ENCODE data around the gene UTP25.
A peak's percentile ranks its signal among the peaks of the same experiment; 100 is the strongest.

UTP25 gene

GRCh38 chr1:209827384-209828262, at the start of gene UTP25:
UTP25 (plus strand) TSS chr1:209827972; CDS start chr1:209828064, 92 bp downstream.
- DNase-seq, result peak; percentile 87
- Mint-ChIP-seq H3K27me3 (ENCODE audit: low read depth, poor library complexity) (peaks cover 17% of the 10 kb centered on the region), H3K9me3 (peaks cover 4% of the 10 kb centered on the region), H3K4me1 (peaks cover 30% of the 10 kb centered on the region), H3K36me3 (ENCODE audit: low read depth) (peaks cover 23% of the 10 kb centered on the region), H3K27ac (peak within 1 kb of the TSS; percentile 89), H3K4me3 (peak within 1 kb of the TSS; percentile 96)
- TF ChIP-seq, protein P1, sequence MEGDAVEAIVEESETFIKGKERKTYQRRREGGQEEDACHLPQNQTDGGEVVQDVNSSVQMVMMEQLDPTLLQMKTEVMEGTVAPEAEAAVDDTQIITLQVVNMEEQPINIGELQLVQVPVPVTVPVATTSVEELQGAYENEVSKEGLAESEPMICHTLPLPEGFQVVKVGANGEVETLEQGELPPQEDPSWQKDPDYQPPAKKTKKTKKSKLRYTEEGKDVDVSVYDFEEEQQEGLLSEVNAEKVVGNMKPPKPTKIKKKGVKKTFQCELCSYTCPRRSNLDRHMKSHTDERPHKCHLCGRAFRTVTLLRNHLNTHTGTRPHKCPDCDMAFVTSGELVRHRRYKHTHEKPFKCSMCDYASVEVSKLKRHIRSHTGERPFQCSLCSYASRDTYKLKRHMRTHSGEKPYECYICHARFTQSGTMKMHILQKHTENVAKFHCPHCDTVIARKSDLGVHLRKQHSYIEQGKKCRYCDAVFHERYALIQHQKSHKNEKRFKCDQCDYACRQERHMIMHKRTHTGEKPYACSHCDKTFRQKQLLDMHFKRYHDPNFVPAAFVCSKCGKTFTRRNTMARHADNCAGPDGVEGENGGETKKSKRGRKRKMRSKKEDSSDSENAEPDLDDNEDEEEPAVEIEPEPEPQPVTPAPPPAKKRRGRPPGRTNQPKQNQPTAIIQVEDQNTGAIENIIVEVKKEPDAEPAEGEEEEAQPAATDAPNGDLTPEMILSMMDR (IDR thresholded peaks at IDR 0.05), result peak; percentile 50

DNA sequence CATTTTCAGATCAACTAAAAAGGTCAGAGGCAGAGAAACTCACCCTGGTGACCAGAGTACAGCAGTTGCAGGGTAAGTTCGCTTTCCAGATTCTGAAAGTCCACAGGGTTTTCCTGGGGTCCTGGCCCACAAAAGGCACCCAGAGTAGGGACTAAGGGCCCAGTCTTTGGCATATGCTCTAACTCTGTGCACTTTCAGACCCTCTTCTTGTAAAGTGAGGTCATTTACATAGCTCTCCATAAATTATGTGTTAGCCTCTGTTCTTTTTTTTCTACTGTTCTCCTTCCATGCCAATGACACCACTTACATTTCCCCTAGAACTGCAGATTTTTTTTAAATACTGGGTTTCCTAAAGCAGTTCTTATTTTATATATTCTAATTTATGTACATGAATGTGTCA, 49.7 kb upstream of the UTP25 start:
- H3K9me3 Mint-ChIP-seq, result no peaks in the 10 kb centered on the region
- H3K36me3 Mint-ChIP-seq (ENCODE audit: low read depth), result peaks cover 12% of the 10 kb centered on the region
- H3K4me1 Mint-ChIP-seq, result peaks cover 4% of the 10 kb centered on the region
- H3K27ac Mint-ChIP-seq, result no peak overlapping the region
- peaks cover 26% of the 10 kb centered on the region for H3K27me3 Mint-ChIP-seq (ENCODE audit: low read depth, poor library complexity)
- no peak overlapping the region for H3K4me3 Mint-ChIP-seq
- TF ChIP-seq, protein P1 (IDR thresholded peaks at IDR 0.05), result no peak
- no peak for DNase-seq

DNA sequence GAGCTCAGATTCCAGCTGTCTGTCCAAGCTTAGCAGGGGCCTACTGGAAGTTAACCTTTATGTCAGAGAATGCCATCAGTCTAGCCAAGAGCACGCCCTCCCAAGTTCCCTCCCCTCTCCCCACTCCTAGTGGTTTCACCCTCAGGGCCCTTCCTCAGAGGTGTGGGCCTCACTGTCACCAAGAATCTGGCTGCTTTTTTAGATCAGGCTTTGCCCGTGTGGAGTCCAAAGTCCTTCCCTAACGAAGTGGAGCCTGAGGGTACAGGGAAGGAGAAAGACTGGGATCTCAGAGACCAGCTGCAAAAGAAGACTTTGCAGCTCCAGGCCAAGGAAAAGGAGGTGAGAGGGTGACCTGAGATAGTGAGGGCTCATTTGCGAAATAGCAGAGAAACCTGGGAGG, 47.5 kb upstream of the UTP25 start:
- Mint-ChIP-seq H3K4me1 (peaks cover 21% of the 10 kb centered on the region), H3K9me3 (peaks cover 7% of the 10 kb centered on the region), H3K27ac (peak overlapping the region; percentile 25), H3K36me3 (ENCODE audit: low read depth) (peaks cover 19% of the 10 kb centered on the region), H3K4me3 (no peak overlapping the region), H3K27me3 (ENCODE audit: low read depth, poor library complexity) (peaks cover 22% of the 10 kb centered on the region)
- TF ChIP-seq, protein P1 (IDR thresholded peaks at IDR 0.05), result no peak
- no peak for DNase-seq

DNA sequence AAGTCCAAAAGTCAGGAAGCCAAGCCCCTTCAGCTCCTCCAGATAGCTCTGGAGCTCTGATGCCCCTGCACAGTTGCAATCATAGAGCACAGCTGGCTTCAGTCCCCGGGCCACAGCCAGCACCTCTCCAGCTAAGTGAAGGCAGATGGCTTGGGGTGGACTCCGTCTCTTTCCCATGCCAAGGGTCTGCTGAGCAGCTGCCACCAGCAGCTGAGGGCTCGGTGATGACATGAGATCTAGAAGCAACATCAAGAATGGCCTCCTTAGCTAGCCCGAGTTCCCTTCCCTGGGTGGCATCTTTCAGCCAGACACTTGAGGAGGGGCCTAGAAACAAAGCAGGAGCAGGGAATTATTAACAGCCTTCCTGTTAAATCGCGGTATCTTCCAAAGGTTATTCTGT, 44.4 kb upstream of the UTP25 start:
- Mint-ChIP-seq H3K4me3 (peak overlapping the region; percentile 91), H3K27ac (no peak overlapping the region), H3K9me3 (peaks cover 15% of the 10 kb centered on the region), H3K27me3 (ENCODE audit: low read depth, poor library complexity) (peaks cover 50% of the 10 kb centered on the region), H3K36me3 (ENCODE audit: low read depth) (peaks cover 22% of the 10 kb centered on the region), H3K4me1 (peaks cover 21% of the 10 kb centered on the region)
- TF ChIP-seq, protein P1 (IDR thresholded peaks at IDR 0.05), result no peak
- no peak for DNase-seq

- peak; percentile 100 for DNase-seq
- Mint-ChIP-seq H3K4me1 (peaks cover 21% of the 10 kb centered on the region), H3K36me3 (ENCODE audit: low read depth) (peaks cover 22% of the 10 kb centered on the region), H3K27ac (peak within 1 kb of the TSS; percentile 98), H3K9me3 (peaks cover 15% of the 10 kb centered on the region), H3K4me3 (peak within 1 kb of the TSS; percentile 91), H3K27me3 (ENCODE audit: low read depth, poor library complexity) (peaks cover 58% of the 10 kb centered on the region)
- TF ChIP-seq, protein P1 (IDR thresholded peaks at IDR 0.05), result no peak
These were observed 43.3 kb upstream of the UTP25 start, which contains the start of gene C1orf74 for GRCh38 chr1:209784265-209785169. C1orf74 (minus strand) TSS chr1:209784559; CDS start chr1:209783634, 925 bp downstream.
